Left colon (tissue), 2 donors: Measurements from ENCODE around the gene NHEJ1. TPM values are rescaled to one million over a fixed set of nuclear protein-coding genes. Genes with fewer than 3 reads are reported as not detected.

Source experiments
- ATAC-seq: fragments of 200-7000 bp; cut with Tn5 transposase; one replicate; pipeline ENCODE4 v1.9.1; 2020; ENCODE audit warnings: mild to moderate bottlenecking, moderate library complexity
- DNase-seq, 2 donors: peaks; one replicate each; pipeline ENCODE4 v3.0.0-alpha.2; 2020
- intact Hi-C, 2 donors: fragments of 100-400 bp; cut with DNase I in 1 of 2; cut with micrococcal nuclease in 1 of 2; formaldehyde crosslinking; loops; one replicate each; pipeline versions ENCODE4 v1.11.2 to v1.14.0; 2022; cut with DNase I, micrococcal nuclease
- total RNA-seq, 2 donors: library from RNA; stranded (reverse); fragmentation: NEBNext Ultra II Directional; extraction: Animal tissue kit (Norgen Biotek cat#: 25700); gene quantifications; one replicate each; pipeline ENCODE4 v1.2.1, GENCODE V29; 2021
- donor health status: DM: no; HTN: no; CAD: no.
- donor health status: DM: yes; HTN: yes; CAD: no.

The NHEJ1 gene
- total RNA-seq, 2 donors from 2014 or later: 45.4 to 56.1 TPM

GRCh38 chr2:219171231-219171651, 10.6 kb upstream of the NHEJ1 start:
- ATAC-seq: peak; percentile 44
- peak in 1 of 2 donors; percentile 39 for DNase-seq
- intact Hi-C loops: no loop called here

- intact Hi-C loops: loop anchor here in 1 of 2 donors (10.0 kb wide), 1 partner anchor 125 kb away; no protein-coding TSS in a partner anchor
- DNase-seq (no peak), ATAC-seq (peak; percentile 69)
Measured at GRCh38 chr2:219169930-219170654, 9.5 kb upstream of the NHEJ1 start, which contains the start of gene SLC23A3. TSS of gene SLC23A3 (minus strand) at chr2:219170029. CDS start at chr2:219169984, 45 bp downstream.

GRCh38 chr2:219168932-219169331, 8.3 kb upstream of the NHEJ1 start:
- intact Hi-C loops: loop anchor here in 1 of 2 donors (10.0 kb wide), 1 partner anchor 126 kb away; no protein-coding TSS in a partner anchor
- no peak for ATAC-seq
- no peak for DNase-seq

- ATAC-seq: no peak
- intact Hi-C loops: loop anchor here in 1 of 2 donors (10.0 kb wide), 1 partner anchor 126 kb away; no protein-coding TSS in a partner anchor
Measured at GRCh38 chr2:219168526-219168925, 7.9 kb upstream of the NHEJ1 start.

GRCh38 chr2:219167997-219168396, 7.4 kb upstream of the NHEJ1 start:
- ATAC-seq: no peak
- no peak for DNase-seq
- intact Hi-C loops: loop anchor here in 1 of 2 donors (10.0 kb wide), 1 partner anchor 127 kb away; no protein-coding TSS in a partner anchor

More at GRCh38 chr2:219168526-219168925, 7.9 kb upstream of the NHEJ1 start:
- no peak for DNase-seq

- intact Hi-C loops: loop anchor here in 1 of 2 donors (10.0 kb wide), 1 partner anchor 130 kb away; no protein-coding TSS in a partner anchor
- DNase-seq (no peak), ATAC-seq (no peak)
Measured at GRCh38 chr2:219165058-219165911, 4.7 kb upstream of the NHEJ1 start.

GRCh38 chr2:219163156-219163555, 2.5 kb upstream of the NHEJ1 start:
- no peak for ATAC-seq
- intact Hi-C loops: loop anchor here in 1 of 2 donors (10.0 kb wide), 1 partner anchor 132 kb away; no protein-coding TSS in a partner anchor
- DNase-seq: no peak

GRCh38 chr2:219161097-219161496, 482 bp upstream of the NHEJ1 start:
- ATAC-seq (no peak), DNase-seq (no peak)
- intact Hi-C loops: loop anchor here (2.0 to 10.0 kb wide), 2 partner anchors 134 to 138 kb away; no protein-coding TSS in a partner anchor

- ATAC-seq (no peak), DNase-seq (no peak)
- intact Hi-C loops: loop anchor here (2.0 to 10.0 kb wide), 4 partner anchors 105 to 139 kb away; no protein-coding TSS in a partner anchor
Measured at GRCh38 chr2:219159771-219160185, 837 bp downstream of the NHEJ1 start.

- DNase-seq (no peak), ATAC-seq (no peak)
Measured at GRCh38 chr2:219158586-219158985, 2.0 kb downstream of the NHEJ1 start.

GRCh38 chr2:219158025-219158424, 2.6 kb downstream of the NHEJ1 start:
- DNase-seq (no peak), ATAC-seq (no peak)
- intact Hi-C loops: loop anchor here in 1 of 2 donors (10.0 kb wide), 2 partner anchors 103 to 133 kb away; no protein-coding TSS in a partner anchor

More at GRCh38 chr2:219158586-219158985, 2.0 kb downstream of the NHEJ1 start:
- intact Hi-C loops: loop anchor here in 1 of 2 donors (10.0 kb wide), 2 partner anchors 104 to 134 kb away; no protein-coding TSS in a partner anchor

- intact Hi-C loops: loop anchor here in 1 of 2 donors (10.0 kb wide), 2 partner anchors 103 to 133 kb away; no protein-coding TSS in a partner anchor
- no peak for ATAC-seq
- DNase-seq: no peak
Measured at GRCh38 chr2:219157396-219157795, 3.2 kb downstream of the NHEJ1 start.

- intact Hi-C loops: loop anchor here in 1 of 2 donors (10.0 kb wide), 2 partner anchors 100 to 130 kb away; no protein-coding TSS in a partner anchor
- DNase-seq: no peak
- peak; percentile 75 for ATAC-seq
Measured at GRCh38 chr2:219155054-219155644, 5.5 kb downstream of the NHEJ1 start.

- intact Hi-C loops: loop anchor here (10.0 kb wide), 2 partner anchors 95 to 125 kb away; no protein-coding TSS in a partner anchor
- DNase-seq (no peak), ATAC-seq (peak; percentile 19)
Measured at GRCh38 chr2:219149667-219150066, 10.9 kb downstream of the NHEJ1 start.

GRCh38 chr2:219142329-219142728, 18.3 kb downstream of the NHEJ1 start:
- intact Hi-C loops: loop anchor here in 1 of 2 donors (10.0 kb wide), 1 partner anchor 88 kb away; no protein-coding TSS in a partner anchor
- ATAC-seq (no peak), DNase-seq (no peak)

- no peak for DNase-seq
- ATAC-seq: peak; percentile 81
- intact Hi-C loops: loop anchor here in 1 of 2 donors (10.0 kb wide), 1 partner anchor 86 kb away; no protein-coding TSS in a partner anchor
Measured at GRCh38 chr2:219140722-219141121, 19.9 kb downstream of the NHEJ1 start.

GRCh38 chr2:219133976-219134375, 26.6 kb downstream of the NHEJ1 start:
- intact Hi-C loops: no loop called here
- ATAC-seq (no peak), DNase-seq (no peak)

GRCh38 chr2:219131744-219132143, 28.9 kb downstream of the NHEJ1 start:
- ATAC-seq (no peak), DNase-seq (no peak)
- intact Hi-C loops: no loop called here
